Ovary (tissue), 3 donors: Measurements from ENCODE around the gene SMIM3.

Experiments
- EP300 ChIP-seq: sonication (generic); formaldehyde crosslinking; IDR thresholded peaks from one replicate; pipeline ENCODE4 v1.6.1; 2017; ENCODE audit warnings: antibody characterized with exemption
- TF ChIP-seq, protein P1 (sequence below), 3 donors: fragments of 450-650 bp in 2 of 3; fragments of 200-600 bp in 1 of 3; IDR thresholded peaks; one replicate each; pipeline versions ENCODE4 v1.5.1 to v1.8.0; 2016 to 2022; ENCODE audit warnings: antibody characterized with exemption in 3 of 3, mild to moderate bottlenecking in 1 of 3
- donor health status: DM: no; HTN: no; CAD: no.

DNA sequence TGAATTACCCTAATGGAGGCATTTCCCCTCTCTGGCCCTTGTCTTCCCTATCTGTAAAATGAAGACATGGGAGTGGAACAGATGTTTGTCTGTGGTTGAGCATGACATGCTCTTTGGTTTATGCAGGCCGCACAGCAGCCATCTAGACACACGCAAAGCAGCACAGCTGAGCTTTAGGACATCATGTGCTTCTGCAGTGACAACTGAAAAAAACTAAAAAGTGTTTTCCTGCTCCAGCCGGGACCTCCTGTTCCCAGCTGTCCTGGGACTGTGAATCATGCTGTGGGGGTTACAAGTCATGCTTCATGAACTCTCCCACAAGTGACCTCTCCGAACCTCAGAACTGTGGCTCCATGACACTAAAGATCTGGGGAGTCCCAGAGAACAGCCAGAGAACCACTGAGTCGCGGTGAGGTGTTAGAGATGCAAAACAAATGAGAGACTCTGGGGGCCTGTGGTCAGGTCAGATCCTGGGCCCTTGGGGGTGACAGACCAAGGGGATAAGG is 1.7 kb downstream of the SMIM3 start:
- TF ChIP-seq, protein P1, sequence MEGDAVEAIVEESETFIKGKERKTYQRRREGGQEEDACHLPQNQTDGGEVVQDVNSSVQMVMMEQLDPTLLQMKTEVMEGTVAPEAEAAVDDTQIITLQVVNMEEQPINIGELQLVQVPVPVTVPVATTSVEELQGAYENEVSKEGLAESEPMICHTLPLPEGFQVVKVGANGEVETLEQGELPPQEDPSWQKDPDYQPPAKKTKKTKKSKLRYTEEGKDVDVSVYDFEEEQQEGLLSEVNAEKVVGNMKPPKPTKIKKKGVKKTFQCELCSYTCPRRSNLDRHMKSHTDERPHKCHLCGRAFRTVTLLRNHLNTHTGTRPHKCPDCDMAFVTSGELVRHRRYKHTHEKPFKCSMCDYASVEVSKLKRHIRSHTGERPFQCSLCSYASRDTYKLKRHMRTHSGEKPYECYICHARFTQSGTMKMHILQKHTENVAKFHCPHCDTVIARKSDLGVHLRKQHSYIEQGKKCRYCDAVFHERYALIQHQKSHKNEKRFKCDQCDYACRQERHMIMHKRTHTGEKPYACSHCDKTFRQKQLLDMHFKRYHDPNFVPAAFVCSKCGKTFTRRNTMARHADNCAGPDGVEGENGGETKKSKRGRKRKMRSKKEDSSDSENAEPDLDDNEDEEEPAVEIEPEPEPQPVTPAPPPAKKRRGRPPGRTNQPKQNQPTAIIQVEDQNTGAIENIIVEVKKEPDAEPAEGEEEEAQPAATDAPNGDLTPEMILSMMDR (IDR thresholded peaks at IDR 0.05) = no peak
- TF ChIP-seq EP300 = peak; percentile 22
